NOMO-1 (cell line): ENCODE data around the gene STK24.

Source experiments
- DNase-seq, 2 experiments: peaks; one replicate each; lab custom pipeline; 2025; ENCODE audit not compliant: unreplicated experiment in 2 of 2; lab: John Stamatoyannopoulos, UW

Gene STK24

GRCh38 chr13:98584668-98585397 is 7.9 kb upstream of the STK24 start:
- no peak for DNase-seq

DNA sequence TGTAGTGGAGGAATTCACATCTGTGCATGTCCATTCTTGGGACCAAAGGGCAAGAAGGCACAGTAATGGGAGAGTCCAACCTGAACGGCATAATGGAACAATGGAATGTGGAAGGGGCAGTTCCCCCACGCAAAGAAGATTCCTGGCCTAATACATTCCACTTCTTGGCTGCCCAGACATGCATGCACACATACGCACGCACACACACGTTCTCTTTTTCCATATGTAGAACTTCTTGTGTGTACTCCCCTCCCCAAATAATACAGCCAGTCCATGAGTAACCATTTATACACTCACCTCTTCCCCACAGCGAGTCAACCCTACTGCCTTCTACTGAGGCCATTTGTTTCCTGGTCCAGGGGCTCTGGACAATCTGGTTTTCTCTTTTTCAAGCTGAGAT is 6.0 kb upstream of the STK24 start:
- DNase-seq = no peak

GRCh38 chr13:98581971-98582702 is 5.2 kb upstream of the STK24 start:
- no peak for DNase-seq

DNA sequence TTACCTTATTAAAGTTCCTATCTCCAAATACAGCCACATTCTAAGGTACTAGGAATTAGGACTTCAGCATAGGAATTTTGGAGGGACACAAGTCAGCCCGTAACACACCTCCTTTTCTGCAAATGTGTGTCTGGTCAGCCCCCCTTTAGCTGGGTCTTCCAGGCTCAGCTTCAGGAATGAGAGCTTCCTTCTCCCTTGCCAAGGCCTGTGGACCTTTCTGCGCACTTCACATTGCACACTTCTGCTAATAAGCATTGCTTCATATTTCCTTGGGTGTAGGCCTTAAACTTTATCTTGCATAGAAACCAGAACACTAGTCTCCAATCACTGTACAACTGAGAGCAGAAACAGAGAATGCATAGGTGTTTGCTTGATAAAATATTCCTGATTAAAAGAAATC is 4.5 kb upstream of the STK24 start:
- peak in 1 of 2 experiments; percentile 8 for DNase-seq

DNA sequence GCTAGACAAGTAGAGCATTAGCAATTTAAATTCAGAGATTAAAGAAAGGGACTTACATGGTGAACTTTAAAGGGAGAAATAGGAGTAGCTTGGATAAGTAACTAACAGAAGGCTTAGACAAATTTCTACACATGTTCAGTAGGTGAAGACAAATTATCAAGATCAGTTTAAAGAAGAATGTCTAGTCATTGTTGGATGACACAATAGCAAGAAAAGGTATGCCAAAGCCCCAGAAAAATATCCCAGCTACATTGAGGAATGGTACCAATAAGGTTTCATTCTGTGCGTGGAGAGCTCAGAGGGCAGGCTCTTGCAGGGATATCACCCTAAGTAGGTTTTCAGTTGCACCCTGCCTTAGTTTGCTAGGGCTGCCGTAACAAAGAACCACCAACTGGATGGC is 3.5 kb upstream of the STK24 start:
- DNase-seq = no peak

- no peak for DNase-seq
Measured at GRCh38 chr13:98577836-98578285, 954 bp upstream of the STK24 start.

- DNase-seq = peak; percentile 31 to 37
Measured at GRCh38 chr13:98576200-98576945, 534 bp downstream of the STK24 start.

DNA sequence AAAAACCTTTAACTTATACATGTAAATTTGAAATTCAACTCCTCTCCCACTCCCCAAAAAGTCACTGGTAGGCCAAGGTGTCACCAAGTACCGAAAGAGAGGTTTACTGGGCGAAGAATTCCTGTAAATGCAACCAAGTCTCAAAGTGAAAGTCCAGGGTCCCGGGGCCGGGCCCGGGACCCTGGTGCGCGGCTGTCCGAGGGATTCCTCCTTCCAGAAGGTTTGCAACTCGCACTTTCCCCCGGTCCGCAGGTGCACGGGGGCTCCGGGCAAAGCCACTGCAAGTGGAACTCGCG is 1.1 kb downstream of the STK24 start:
- no peak for DNase-seq

DNA sequence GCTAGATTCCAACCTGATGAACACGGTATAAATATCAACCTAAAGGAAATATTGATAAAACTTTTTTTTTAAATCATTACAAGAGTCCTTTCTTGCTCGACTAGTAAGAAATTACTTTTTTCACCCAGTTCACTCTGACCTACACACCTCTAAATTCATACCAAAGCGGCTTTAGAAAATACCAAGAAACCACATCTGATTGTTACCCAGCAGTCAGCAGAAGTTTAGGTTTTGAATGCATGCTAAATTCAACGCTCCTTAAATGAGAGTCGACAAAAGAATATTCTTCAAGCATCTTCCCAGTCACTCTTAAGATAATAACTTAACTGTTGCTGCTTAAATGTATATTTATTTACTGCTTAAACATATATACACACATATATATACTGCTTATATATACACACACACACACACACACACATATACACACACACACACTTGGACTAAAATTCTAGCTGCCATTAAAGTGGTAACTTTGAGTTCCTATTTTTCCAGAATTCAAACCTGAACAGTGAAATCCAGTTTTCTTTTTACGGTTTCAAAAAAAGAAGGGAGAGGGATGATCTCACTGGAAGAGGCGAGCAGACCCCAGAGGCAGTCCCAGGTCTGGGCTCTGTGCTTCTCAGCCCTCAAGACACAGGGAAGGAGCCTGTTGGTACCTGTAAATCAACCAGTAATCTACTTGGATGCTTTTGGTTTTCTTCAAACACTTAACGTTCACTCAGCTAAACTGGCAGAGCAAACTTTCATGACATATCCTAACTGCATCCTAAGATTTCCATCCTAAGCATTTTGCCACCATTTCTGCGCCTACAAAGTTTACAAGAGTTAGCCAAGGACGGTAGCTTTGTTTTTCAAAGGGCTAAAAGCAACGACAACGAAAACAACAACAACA is 1.7 kb downstream of the STK24 start:
- DNase-seq = no peak

DNA sequence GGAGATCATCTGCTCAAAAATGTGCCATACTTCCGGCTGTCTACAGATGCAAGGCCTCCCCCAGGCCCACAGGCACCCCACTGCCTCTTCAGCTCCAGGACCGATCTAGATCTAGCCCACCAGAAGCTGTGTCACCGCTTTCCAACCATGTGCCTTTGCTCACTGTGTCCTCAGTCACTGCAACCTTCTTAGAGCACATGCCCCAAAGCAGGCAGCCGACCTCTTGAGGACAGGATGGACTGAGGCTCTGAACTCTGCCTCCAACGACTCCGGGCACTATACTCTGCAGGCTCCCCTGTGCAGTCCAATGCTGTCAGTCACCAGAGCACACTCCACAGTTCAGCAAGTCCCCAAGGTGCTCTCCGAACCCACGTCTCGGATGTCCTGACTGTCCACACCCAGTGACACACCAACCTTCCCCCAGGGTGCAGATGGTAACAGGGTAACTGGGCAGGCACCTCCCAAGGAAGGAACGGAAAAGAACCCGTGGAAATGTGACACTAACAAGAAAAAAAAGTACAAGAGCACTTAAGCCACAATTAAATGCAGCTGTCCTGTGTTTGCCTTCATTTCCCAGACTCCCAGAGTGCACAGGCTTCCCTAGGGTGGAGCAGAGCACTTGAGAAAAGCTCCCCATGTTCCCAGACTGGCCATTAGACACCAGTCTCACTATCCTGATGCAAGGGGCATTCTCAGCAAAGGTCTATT is 4.8 kb downstream of the STK24 start:
- no peak for DNase-seq

DNA sequence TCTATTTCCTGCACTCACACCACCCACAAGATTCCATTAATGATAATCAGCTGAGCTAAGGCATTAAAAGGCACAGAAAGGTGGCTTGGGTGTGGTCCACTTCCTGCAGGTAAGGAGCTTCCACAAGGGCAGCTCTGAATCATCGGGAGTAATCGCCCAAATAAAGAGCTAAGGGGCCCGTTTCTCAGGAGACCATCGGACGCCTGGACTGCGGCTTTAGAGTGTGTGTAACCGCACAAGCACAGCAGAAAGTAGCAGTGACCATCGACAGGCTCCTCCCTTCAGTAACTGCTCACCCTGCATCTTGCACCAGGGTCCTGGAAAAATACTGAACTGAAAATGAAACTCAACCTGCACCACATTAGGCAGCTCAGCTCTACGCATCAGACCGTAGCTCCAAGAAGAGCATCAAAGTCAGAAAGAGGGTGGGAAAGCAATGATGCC is 6.0 kb downstream of the STK24 start:
- DNase-seq = peak; percentile 12 to 76

DNA sequence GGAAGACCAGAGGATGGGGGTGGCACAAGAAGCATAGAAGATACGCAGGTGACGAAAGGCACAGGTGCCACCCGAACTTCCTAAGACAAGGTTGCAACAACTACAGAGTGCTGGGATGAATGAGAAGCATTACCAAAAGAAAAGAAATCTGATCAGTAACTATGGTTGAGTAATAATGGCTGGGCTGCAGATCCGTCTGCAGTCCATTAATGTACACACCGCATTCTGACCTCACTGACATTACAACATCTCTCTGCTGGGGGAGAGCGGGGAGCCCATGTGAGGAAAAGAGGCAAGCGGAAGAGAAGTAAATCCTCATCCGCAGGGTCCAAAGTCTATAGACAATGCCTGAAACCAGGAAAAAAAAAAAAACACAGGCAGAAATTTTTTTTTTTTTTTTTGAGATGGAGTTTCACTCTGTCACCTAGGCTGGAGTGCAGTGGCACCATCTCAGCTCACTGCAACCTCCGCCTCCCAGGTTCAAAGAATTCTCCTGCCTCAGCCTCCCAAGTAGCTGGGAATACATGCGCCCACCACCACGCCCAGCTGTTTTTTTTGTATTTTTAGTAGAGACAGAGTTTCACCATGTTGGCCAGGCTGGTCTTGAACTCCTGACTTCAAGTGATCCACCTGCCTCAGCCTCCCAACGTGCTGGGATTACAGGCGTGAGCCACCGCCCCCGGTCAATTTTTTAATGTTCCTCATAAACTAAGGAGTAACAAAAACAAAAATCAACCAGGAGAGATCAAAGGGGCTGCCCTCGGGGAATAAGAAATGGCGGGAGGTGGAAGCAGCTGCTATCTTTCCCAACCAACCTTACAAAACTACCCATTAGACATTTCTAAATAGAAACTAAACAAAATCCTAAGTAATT is 7.2 kb downstream of the STK24 start:
- DNase-seq = peak; percentile 82 to 90

- no peak for DNase-seq
Measured at GRCh38 chr13:98568918-98569317, 8.0 kb downstream of the STK24 start.

GRCh38 chr13:98567140-98567539 is 9.8 kb downstream of the STK24 start:
- DNase-seq = no peak

GRCh38 chr13:98565726-98566565 is 11.0 kb downstream of the STK24 start:
- no peak for DNase-seq

DNA sequence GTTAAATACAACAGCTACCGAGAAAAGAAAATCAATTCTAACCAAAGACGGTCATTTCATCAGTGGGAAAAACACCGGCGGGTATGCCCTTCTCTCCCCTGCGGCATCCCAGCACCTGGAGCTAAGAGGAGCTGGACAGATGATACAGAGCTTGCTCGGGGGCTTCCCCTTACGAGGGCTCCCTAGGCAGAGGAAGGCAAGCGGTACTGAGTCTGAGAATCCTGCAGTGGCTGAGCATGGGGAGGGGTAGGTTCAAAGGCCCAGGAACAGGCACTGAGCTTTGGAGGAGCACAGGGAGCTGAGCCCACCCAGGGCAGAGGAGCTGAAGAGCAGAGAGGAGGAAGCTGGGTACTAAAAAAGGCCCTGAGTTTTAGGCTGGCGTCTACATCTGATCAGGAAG is 12.7 kb downstream of the STK24 start:
- DNase-seq = no peak

DNA sequence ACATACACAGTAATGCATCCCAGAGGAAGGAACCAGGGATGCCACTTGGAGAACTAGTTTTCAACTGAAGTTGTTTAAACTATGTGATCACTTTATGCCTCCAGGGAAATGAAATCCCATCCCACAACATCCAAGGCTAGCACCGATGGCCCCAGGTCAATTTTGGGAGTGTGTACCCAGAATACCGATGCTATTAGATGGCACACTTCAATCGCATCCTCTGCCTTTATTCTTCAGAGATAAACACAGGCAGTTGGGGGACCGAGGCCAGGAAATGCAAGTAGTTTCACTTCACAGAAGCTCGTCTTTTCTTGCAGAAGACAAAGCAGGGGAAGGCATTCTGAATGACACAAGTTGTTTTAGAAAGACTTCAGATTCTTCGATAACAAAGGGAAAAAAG is 13.8 kb downstream of the STK24 start:
- DNase-seq = no peak

DNA sequence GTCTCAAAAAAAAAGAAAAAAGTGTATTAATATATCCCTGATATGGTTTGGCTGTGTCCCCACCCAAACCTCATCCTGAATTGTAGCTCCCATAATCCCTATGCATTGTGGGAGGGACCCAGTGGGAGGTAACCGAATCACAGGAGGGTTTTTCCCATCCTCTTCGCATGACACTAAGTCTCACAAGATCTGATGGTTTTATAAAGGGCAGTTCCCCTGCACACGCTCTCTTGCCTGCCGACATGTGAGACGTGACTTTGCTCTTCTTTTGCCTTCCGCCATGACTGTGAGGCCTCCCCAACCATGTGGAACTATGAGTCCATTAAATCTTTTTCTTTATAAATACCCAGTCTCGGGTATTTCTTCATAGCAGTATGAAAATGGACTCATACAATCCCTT is 17.7 kb downstream of the STK24 start:
- no peak for DNase-seq
